MM.1S (cell line): ENCODE measurements around the gene ACVR2B.
A peak's percentile ranks its signal among the peaks of the same experiment; 100 is the strongest.

ENCODE experiments used
- DNase-seq: peaks from one replicate; pipeline ENCODE4 v3.0.0-alpha.2; 2015
- H2AFZ ChIP-seq: fragments of 300-600 bp; sonication (generic); 2 replicates; pipeline ENCODE4 v1.6.0; 2016; ENCODE audit warnings: antibody characterized with exemption, low read length
- H3F3A ChIP-seq: fragments of 300-600 bp; sonication (generic); 2 replicates; pipeline ENCODE4 v1.6.1; 2016; ENCODE audit warnings: mild to moderate bottlenecking, antibody characterized with exemption, low read length, moderate library complexity, mixed read lengths; ENCODE audit not compliant: insufficient read depth
- H3K27ac ChIP-seq: fragments of 300-600 bp; sonication (generic); 2 replicates; pipeline ENCODE4 v1.5.1; 2016; ENCODE audit warnings: mild to moderate bottlenecking, low read length
- H3K27me3 ChIP-seq: fragments of 300-600 bp; sonication (generic); replicated peaks from 2 replicates; pipeline ENCODE4 v1.6.0; 2016; ENCODE audit warnings: low read length; ENCODE audit not compliant: insufficient read depth
- H3K36me3 ChIP-seq: fragments of 300-600 bp; sonication (generic); replicated peaks from 2 replicates; pipeline ENCODE4 v1.6.1; 2016; ENCODE audit warnings: mild to moderate bottlenecking, low read length, mixed read lengths; ENCODE audit not compliant: insufficient read depth
- H3K4me1 ChIP-seq: fragments of 300-600 bp; sonication (generic); 2 replicates; pipeline ENCODE4 v1.6.1; 2016; ENCODE audit warnings: low read length, mixed read lengths
- H3K4me2 ChIP-seq: fragments of 300-600 bp; sonication (generic); 2 replicates; pipeline ENCODE4 v1.6.0; 2016; ENCODE audit warnings: low read depth, low read length
- H3K4me3 ChIP-seq: fragments of 300-600 bp; sonication (generic); 2 replicates; pipeline ENCODE4 v1.5.1; 2016; ENCODE audit warnings: low read length, mixed read lengths
- H3K79me2 ChIP-seq: fragments of 300-600 bp; sonication (generic); 2 replicates; pipeline ENCODE4 v1.6.1; 2016; ENCODE audit warnings: mixed run types, low read length, mixed read lengths
- H3K9ac ChIP-seq: fragments of 300-600 bp; sonication (generic); 2 replicates; pipeline ENCODE4 v1.6.1; 2016; ENCODE audit warnings: low read length, mixed read lengths
- H3K9me2 ChIP-seq: fragments of 300-600 bp; sonication (generic); replicated peaks from 2 replicates; pipeline ENCODE4 v1.6.1; 2016; ENCODE audit warnings: mild to moderate bottlenecking, low read length, mixed read lengths; ENCODE audit not compliant: insufficient read depth
- H3K9me3 ChIP-seq: fragments of 300-600 bp; sonication (generic); replicated peaks from 2 replicates; pipeline ENCODE4 v1.6.1; 2016; ENCODE audit warnings: mild to moderate bottlenecking, low read length, mixed read lengths; ENCODE audit not compliant: insufficient read depth
- H4K20me1 ChIP-seq: fragments of 300-600 bp; sonication (generic); 2 replicates; pipeline ENCODE4 v1.6.1; 2016; ENCODE audit warnings: mild to moderate bottlenecking, low read length, moderate library complexity, mixed read lengths; ENCODE audit not compliant: insufficient read depth
- CTCF ChIP-seq: fragments of 300-600 bp; sonication (generic); IDR thresholded peaks from 2 replicates; pipeline ENCODE4 v1.5.1; 2016; ENCODE audit warnings: antibody characterized with exemption, low read length, mixed read lengths
- EZH2 ChIP-seq: fragments of 300-600 bp; sonication (generic); optimal IDR thresholded peaks from 2 replicates; pipeline ENCODE3; 2017; ENCODE audit warnings: low read depth, mild to moderate bottlenecking, antibody characterized with exemption, low read length, mixed read lengths
- EZH2phosphoT487 ChIP-seq: fragments of 300-600 bp; sonication (generic); IDR thresholded peaks from 2 replicates; pipeline ENCODE4 v1.6.1; 2018; ENCODE audit warnings: antibody characterized with exemption, low read length

The ACVR2B gene

GRCh38 chr3:38524141-38524739 is 70.5 kb downstream of the ACVR2B start:
- Histone ChIP-seq H3K36me3 (no peaks in the 10 kb centered on the region), H3F3A (no peaks in the 10 kb centered on the region), H2AFZ (no peak overlapping the region), H3K27ac (no peak overlapping the region), H3K4me2 (no peak overlapping the region), H3K4me3 (no peak overlapping the region), H3K27me3 (no peaks in the 10 kb centered on the region), H3K9ac (no peak overlapping the region), H3K79me2 (no peaks in the 10 kb centered on the region), H3K4me1 (peaks cover 14% of the 10 kb centered on the region), H4K20me1 (no peaks in the 10 kb centered on the region), H3K9me3 (no peaks in the 10 kb centered on the region), H3K9me2 (no peaks in the 10 kb centered on the region)
- no peak for DNase-seq
- TF ChIP-seq CTCF = no peak
- TF ChIP-seq EZH2phosphoT487 = no peak
- no peak for TF ChIP-seq EZH2

- TF ChIP-seq CTCF = no peak
- TF ChIP-seq EZH2 = no peak
- no peak for TF ChIP-seq EZH2phosphoT487
- H2AFZ ChIP-seq = no peak overlapping the region
- H3K9me3 ChIP-seq = no peaks in the 10 kb centered on the region
- H3K4me3 ChIP-seq = no peak overlapping the region
- no peak overlapping the region for H3K4me2 ChIP-seq
- no peaks in the 10 kb centered on the region for H4K20me1 ChIP-seq
- no peak overlapping the region for H3K9ac ChIP-seq
- H3K27me3 ChIP-seq = no peaks in the 10 kb centered on the region
- H3K4me1 ChIP-seq = no peaks in the 10 kb centered on the region
- H3F3A ChIP-seq = no peaks in the 10 kb centered on the region
- H3K9me2 ChIP-seq = no peaks in the 10 kb centered on the region
- DNase-seq = no peak
- H3K36me3 ChIP-seq = no peaks in the 10 kb centered on the region
- no peak overlapping the region for H3K27ac ChIP-seq
- H3K79me2 ChIP-seq = no peaks in the 10 kb centered on the region
These were observed 73.1 kb downstream of the ACVR2B start for GRCh38 chr3:38526792-38527191.

DNA sequence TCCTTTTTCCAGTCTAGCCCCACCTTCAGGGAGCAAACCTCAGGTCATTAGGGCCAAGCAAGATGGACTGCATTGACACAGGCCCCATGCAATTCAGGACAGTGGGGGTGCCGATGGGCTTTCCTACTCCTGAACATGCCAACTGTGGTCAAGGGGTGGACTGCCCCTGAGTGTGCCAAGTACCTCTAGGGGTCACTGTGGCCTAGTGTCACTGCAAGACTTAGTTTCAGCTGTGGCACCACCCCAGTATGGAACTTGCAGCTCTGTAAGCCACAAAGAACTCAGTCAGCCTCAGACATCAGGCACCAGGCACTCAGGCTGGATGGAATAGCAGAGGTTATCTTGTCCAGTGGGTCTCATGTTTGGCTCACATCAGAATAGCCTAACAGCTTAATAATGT is 74.8 kb downstream of the ACVR2B start:
- H3K27me3 ChIP-seq = no peaks in the 10 kb centered on the region
- no peaks in the 10 kb centered on the region for H3K79me2 ChIP-seq
- H3K9me2 ChIP-seq = no peaks in the 10 kb centered on the region
- H3K4me3 ChIP-seq = no peak overlapping the region
- no peaks in the 10 kb centered on the region for H3K9me3 ChIP-seq
- no peaks in the 10 kb centered on the region for H3K36me3 ChIP-seq
- no peak overlapping the region for H3K27ac ChIP-seq
- H3K9ac ChIP-seq = no peak overlapping the region
- TF ChIP-seq EZH2 (no peak), CTCF (peak; percentile 42)
- H3K4me2 ChIP-seq = no peak overlapping the region
- no peak overlapping the region for H2AFZ ChIP-seq
- no peaks in the 10 kb centered on the region for H3F3A ChIP-seq
- H4K20me1 ChIP-seq = no peaks in the 10 kb centered on the region
- peak; percentile 26 for DNase-seq
- H3K4me1 ChIP-seq = no peaks in the 10 kb centered on the region
